HG03025 (cell line): ENCODE results near the gene PIH1D1.

Source experiments
- ATAC-seq: cut with Tn5 transposase; IDR thresholded peaks from one replicate; pipeline ENCODE4 v1.9.1; 2021; ENCODE audit warnings: mild to moderate bottlenecking, moderate library complexity; ENCODE audit not compliant: unreplicated experiment, low FRiP score

PIH1D1 gene

GRCh38 chr19:49398001-49398615 is 53.5 kb downstream of the PIH1D1 start:
- ATAC-seq, result no peak

DNA sequence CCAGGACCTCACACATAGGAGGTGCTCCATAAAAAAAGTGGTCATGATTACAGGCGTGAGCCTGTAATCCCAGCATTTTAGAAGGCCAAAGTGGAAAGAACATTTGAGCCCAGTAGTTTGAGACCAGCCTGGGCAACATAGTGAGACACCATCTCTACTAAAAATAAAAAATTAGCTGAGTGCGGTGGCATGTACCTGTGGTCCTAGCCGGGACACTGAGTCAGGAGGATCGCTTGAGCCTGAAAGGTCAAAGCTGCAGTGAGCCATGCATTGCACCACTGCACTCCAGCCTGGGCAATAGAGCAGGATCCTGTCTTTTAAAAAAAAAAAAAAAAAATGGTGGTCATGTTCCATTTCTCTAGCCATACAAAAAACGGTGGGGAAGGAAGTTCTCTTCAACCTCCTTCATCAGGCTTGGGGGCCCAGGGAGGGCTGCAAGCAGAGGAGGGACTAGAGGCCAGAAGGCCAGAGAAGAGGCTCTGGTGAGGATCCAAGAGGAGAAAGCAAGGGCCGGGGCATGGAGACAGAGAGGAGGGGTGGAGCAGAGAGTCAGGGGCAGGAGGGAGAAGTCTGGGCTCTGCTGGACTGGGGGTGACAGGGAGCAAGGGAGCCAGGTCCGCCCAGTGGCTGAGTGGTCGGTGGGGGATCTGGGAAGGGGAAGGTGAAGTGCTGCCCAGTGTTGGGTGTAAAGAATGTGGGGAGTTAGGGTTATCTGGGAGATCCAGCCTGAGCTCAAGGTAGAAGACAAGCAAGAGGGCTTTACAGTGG is 54.7 kb downstream of the PIH1D1 start:
- no peak for ATAC-seq
